Activated CD4-positive, alpha-beta T cell treated with anti-CD3 and anti-CD28 coated beads for 1 hour (primary cell): ENCODE data around the gene DNAJC18.
"Not testable (repeated sequence)": the region's sequence is repeated elsewhere in the genome, so short reads cannot be mapped to it uniquely, and the experiment has no call there.

Source experiments
- DNase-seq: peaks from one replicate; pipeline ENCODE4 v3.0.0-alpha.2; 2020

Gene DNAJC18

DNA sequence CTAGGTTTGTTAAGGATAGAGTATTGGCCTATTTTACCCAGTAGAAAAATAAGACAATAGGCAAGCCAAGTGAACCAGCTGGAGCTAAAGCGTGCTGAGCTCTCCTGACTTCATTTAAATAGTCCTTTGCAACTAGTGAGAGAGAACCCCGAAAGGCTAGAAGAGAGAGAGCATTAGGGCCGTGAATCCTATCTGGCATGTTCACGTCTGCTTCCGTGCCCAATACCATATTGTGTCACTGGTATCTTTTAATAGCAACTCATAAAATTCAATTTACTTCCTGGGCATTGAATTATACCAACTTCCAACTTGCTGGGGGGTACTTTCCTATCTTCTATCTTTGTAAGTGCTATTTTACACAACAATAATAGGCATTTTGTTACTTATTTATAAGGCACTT lies 13.8 kb downstream of the DNAJC18 start:
- no peak for DNase-seq

DNA sequence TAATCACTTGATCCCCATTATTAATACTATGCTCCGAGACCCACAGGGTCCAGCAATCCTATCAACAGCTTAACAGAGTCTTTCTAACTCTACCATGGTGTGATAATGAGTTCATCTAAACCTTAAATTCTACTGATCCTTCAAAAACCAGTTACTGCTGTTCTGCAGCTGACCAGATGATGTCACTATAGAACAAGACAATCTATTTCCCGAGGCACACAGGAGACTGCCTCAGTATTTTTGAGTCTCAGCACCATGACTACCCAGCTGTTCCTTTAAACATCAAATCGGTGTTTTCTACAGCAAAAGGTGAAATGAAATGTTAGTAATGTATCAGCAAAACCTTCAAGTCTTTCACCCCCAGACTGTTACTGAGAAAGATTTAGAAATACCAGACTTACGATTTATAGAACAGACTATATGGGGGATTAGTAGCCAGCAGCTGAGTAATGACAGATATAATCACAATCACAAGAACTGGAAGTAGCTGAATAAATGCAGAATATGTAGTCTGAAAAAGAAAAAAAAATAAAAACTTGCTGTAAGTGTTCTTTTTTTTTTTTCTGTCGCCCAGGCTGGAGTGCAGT lies 16.9 kb downstream of the DNAJC18 start:
- DNase-seq: no peak

DNA sequence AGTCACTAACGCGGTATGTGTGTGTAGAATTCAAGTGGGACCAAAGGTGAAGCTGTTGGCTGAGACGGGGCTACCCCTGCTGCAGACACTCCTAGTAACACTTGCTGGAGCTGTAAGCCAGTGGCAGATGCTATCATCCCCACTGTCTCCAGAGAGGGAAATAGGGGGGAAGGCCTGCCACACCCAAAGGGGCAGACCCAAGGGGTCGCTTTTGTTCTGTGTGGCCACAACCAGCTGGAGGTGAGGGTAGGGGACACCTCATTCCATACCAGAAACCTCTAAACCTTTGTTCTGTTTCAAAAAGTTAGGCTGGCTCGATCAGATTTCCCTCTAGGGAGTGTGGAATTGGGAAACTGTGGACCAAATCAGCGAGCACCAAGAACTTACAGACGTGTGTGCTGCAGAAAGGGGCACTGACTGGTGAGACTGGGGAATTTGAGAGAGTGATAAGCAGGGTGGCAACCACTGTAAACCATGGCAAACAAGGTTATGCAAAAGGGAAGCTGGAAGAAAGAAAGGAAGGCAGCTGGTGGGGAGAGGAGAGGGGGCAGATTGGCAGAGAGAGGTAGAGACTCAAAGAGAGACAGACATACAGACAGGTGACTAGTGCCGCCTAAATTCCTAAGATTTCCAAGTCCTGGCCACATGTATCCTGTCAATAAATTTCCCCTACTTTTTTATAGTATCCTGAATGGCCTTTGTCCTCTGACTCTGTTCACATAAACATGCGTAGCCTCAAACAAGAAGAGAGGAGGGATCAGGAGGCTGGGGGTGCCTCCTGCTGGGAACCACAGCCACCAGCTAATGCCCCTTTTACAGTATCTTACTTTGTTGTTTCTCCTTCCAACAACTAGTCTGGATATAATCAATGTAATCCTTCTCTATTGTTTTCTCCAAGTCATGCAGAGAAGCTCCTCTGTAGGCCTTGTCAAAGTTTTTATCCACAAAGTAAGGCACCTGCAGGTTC lies 19.8 kb downstream of the DNAJC18 start:
- DNase-seq: no peak

DNA sequence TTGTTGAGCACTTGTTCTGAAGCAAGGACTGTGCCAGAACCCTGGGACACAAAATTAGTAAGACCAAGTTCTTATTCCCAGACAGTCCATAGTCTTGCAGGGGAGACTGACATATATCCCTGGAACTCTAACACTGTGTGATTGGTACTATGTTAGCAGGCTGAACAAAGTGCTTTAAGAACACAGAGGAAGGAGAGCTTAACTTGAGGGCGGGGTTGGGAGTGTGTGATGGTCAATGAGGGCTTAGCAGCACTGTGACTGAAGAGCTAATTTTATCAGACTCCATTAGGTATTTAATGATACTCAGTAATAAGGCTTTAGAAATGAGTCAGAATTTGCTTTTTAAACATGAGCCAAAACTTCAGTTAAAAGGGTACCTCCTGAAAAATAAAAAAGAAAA lies 20.5 kb downstream of the DNAJC18 start:
- no peak for DNase-seq

DNA sequence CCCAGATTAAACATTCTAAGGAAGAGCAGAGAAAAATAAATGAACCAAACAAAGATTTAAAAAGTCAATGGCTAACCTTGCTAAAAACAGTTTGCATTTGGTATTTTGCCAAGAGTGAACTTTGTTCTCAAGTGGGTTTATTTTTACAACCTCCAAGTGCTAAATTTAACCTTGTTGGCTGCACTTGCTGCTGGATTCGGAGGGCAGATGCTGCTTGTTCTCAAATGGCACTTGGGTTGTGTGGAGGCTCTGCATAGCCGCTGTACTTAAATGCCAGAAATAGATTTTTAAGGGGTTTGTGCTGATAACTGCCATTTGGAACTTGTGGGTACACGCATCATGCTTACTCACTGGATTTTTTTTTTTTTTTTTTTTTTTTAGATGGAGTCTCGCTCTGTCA lies 22.1 kb downstream of the DNAJC18 start:
- no peak for DNase-seq

DNA sequence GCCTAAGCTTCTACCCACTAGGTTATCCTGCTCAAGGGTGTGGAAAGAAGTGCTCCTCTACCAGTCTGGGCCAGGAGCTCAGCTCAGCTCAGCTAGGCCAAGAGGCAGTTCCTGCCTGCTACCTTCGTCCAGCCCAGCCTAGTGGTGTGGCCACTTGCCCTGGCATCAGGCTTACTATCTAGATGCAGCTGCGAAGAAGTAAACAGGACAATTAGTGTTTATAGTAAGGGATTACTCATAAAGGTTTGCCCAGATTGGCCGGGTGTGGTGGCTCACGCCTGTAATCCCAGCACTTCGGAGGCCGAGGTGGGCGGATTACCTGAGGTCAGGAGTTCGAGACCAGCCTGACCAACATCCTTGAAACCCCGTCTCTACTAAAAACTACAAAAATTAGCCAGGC lies 22.7 kb downstream of the DNAJC18 start:
- no peak for DNase-seq

DNA sequence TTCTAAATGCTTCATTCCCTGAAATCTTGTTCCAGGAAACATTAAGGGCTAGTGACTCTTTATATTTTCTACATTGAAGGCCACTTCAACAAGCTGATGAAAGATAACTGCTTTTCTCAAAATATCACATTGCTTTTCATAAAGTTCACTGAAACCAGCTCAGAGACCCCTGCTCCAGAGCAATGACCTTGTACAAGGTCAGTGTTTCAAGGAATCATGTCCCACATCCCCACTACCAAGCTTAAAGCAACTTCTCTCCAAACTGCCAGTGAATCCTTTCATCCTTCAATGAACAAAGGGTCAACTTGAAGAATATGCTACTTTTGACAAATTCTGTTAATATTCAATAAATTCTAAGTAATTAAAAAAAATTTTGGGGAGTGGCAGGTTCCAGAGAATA lies 23.5 kb downstream of the DNAJC18 start:
- no peak for DNase-seq

DNA sequence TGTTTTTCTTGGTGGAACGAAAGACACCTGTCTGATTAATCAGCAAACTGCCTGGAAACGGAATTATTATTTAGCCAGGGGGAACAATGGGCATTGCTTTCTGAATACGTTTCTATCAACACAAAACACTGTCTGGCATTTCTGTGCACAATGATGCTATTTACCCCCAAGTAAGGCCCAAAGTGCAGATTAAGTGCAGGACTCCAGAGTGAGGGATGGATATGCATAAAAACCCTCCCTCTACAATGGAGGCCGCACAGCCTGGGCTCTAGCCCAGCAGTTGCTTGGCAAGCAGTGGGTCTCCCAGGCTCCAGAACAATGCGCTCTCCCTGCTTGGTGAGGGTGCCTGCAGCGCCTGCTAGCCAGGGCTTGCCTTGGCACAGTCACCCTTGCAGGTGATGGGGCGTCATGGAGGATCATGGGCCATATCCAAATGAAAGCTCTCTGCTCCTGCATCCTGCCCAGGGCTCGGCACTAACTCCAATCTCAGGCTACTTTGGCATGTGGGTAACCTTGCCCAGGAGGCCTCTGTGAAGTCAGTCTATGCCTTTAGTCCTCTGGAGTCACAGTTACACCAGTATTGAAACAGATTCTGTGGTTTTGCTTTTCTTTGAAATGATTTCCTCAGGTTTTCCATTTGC lies 24.0 kb downstream of the DNAJC18 start:
- no peak for DNase-seq

DNA sequence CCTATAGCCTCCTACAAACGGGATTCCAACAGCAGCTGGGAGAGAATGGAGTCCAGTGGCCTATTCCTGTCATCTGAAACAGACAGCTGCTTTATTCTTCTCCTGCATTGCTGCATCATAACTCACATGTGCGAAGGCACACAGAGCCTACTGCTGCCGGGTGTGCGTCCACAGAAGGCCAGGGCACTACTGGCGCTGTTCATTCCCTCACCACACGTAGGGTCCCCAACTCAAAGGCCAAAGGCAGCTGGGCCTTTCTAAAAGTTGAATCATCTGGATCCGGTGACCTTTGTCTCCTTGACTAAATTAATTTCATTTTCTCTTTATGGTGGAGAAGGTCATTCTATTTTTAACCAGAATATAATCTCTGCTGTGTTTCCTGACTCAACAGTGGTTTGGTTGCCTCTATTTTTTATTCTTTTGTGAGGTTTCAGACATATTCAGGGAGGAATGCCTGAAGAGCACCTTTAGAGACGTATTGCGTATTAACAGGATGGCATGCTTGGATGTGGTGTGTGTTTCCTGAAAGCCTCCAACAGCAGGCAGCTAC lies 24.7 kb downstream of the DNAJC18 start:
- DNase-seq: no peak

DNA sequence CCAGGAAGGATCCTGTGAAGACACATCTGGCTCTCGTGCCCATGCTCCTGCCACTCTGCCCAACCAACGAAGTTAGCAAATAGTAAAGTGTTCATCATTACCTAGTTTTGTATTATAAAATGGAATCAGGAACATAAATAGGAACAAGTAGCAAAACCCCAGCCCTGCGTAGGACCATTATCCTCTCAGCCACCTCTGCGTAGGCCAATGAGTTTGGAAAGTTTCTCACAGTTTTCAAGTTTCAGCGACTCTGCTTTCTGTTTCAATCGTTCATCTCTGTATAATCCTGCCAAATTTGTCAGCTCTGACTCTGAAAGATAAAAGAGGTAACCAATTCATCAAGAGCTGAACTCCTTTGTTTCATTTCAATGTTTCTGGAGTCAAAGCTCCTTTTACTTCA lies 25.4 kb downstream of the DNAJC18 start:
- DNase-seq: no peak

DNA sequence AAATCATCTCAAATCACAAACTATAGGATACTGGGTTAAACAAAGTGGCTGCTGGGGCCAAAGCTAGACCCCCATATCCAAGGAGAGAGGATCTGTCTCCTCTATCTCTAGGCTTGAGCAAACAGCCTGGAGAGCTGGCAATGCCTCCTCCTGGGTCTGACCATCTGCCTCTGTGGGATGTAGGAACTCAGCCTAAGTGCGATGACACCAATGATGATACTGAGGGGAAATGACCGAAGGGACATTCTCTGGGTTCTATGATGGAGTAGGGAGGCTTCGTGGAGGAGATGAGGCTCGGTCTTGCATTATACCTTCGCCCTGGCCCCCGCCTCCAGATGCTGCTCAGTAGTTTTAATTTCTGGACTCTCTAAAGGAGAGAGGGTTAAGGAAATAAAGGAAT lies 26.2 kb downstream of the DNAJC18 start:
- DNase-seq: no peak

DNA sequence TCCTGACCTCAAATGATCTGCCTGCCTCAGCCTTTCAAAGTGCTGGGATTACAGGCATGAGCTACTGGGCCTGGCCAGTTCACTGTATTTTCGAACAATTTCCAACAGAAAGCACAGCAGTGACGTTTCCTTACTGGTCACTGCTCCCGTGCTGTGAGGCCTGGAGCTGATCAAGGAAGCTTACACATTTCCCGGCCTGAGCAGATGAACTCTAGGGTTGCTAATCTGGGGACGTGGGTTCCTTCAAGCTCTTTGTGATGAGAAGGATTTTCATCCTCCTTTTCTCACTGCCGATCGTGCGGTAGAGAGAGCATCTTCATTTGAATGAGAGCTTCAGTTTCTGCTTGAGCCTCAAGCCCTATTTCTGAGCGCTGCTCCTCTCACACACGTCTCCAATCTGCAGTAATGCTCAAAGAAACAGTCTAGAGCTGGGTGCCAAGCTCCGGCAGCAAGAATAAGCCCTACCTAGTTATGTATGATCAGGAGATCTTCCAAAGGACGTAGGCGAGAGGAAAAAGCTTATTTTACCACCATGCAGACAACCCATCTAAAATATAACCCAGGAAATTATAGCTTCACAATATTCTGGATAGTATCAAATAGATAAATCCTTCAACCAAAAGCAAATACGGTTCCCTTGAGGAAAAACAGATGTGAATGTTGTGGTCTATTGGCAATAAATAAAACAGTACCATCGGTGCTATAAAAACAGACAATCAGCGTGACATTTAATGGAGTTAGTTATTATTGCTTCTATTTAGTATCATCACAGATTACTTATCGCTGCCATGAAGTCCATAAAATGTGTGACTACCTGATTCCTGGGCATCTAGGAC lies 28.1 kb downstream of the DNAJC18 start:
- DNase-seq: no peak

DNA sequence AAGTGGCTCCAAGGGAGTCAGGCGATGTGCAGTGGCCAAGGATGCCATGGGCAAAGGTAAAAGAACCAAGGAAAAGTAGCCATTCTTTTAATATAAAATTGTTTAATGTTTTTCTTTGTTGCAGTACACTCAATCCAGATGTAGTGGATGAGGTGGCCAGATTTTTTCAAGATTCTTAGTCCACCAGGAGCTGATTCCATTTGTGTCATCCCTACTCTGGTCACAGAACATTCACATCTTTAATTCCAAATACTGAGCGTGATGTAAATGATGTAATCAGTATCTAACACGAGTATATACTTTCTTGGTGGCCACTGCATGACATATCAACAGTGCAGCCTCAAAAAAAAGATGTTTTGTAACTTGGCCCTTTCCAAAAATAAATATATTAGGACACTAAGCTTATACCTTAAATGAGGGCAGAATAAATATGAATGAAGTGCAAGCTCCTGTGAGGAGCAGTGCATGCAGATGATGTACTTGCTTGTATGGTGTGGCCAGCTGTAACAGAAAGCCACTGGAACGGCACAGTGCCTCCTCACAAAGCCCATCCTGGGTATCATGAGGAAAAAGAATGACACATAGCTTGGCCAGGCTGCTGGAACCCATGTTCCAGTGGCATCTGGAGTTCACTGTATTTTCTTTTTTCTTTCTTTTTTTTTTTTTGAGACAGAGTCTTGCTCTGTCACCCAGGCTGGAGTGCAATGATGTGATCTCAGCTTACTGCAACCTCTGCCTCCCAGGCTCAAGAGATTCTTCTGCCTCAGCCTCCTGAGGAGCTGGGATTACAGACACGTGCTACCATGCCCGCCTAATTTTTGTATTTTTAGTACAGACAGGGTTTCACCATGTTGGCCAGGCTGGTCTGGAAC lies 29.0 kb downstream of the DNAJC18 start:
- no peak for DNase-seq

DNA sequence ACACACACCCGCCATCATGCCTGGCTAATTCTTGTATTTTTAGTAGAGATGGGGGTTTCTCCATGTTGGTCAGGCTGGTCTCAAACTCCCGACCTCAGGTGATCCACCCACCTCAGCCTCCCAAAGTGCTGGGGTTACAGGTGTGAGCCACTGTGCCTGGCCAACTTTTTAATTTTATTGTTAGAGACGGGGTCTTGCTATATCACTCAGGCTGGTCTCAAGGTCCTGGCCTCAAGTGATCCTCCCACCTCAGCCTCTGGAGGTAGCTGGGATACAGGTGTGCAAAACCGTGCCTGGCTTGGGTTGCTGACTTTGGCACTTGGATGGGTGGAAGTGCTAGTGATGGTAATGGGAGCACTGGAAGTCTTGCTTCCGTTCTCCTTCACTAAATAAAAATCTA lies 30.2 kb downstream of the DNAJC18 start:
- DNase-seq: not testable (repeated sequence)

DNA sequence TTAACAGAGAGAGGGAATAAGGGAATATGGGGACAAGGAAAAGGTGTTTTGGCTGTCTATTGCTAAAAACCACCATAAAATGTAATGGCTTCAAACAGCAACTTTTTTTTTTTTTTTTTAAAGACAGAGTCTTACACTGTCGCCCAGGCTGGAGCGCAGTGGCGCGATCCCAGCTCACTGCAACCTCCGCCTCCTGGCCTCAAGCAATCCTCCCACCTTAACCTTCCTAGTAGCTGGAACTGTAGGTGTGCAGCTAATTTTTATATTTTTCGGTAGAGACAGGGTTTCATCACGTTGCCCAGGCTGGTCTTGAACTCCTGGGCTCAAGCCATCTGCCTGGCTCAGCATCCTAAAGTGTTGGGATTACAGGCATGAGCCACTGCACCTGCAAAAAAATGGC lies 31.1 kb downstream of the DNAJC18 start:
- no peak for DNase-seq

DNA sequence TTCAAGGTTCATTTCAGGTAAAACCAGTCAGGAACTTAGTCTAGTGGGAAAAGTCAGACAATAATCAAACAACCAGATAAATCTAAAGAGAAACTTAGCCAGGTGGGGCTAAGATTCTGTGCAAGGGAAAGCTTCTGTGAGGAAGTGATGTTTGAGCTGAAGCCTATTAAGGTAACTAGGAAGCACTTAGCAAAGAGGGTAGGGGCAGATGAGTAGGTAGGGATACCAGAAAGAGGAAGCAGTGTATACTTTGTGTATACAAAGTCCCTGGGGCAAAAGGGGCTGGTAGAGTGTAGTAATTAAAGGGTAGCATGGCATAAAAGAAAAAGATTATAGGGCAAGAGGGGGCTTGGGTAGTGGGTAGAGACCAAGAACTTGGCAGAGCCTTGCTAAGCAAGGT lies 31.8 kb downstream of the DNAJC18 start:
- no peak for DNase-seq

DNA sequence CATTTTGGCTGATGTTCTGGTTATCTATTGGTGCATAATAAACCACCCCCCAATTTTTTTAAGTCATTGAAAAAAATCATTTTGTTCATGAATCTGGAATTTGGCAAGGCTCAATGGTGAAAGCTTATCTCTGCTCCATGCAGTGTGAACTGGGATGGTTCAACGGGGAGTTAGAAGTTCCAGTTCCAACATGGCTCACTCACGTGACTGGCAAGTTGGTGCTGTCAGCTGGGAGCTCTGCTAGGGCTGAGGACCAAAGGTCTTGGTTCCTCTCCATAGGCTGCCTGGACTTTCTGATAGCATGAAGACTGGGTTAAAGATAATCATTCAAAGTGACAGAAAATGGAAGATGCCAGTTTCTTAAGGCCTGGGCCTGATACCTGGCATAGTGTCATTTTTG lies 32.4 kb downstream of the DNAJC18 start:
- DNase-seq: no peak

DNA sequence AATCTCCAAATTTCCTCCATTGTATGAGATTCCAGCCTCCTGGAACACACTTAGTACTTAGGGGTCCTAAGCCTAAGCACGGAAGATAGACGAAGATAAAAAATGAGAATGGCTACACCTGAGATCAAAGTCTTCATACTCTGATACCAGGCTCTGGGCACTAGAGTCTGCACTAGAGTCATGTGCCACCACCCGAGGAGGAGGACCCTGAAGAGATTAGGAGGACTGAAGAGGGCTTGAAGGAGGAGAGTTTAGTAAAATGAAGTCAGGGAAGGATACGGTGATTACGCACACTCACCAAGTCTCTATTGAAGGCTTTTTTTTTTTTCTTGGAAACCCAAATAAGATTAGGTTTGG lies 34.9 kb downstream of the DNAJC18 start:
- DNase-seq: no peak

DNA sequence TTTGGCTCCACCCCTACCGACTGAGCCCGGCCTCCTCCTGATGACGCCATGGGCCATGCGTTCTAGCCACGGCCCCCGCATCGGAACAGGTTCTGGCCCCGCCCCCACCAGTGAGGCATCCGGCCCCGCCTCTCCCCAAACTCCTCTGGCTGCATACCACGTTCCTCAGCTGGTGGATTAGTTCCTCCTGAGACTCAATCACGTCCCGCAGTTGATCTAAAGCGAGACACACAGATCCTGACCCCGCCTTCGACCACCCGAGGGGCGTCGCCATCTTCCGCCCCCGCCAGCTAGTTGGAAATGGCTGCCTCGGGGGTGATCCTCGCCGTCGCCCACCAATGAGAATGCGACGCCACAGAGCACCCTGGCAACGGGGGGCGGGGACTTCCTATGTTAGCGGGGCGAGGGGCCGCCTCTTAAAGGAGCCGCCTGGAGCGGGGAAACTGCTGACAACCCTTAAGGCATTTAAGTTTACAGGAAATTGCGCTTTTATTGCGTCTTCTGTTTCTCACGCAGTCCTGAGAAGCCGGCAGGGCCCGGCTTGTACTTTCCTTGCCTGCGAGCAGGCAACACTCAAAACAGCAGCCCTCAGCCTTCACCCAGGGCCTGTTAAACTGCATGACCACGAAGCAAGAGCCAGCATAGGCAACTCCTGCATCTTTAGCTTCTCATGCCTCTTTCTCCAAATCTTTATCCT lies 35.4 kb downstream of the DNAJC18 start, which contains the start of gene SPATA24:
Gene SPATA24, minus strand, starts transcription at position 303 of the 697 bp plus-strand sequence. Its CDS starts 29 bp downstream, at position 274.
- DNase-seq: peak; percentile 97

DNA sequence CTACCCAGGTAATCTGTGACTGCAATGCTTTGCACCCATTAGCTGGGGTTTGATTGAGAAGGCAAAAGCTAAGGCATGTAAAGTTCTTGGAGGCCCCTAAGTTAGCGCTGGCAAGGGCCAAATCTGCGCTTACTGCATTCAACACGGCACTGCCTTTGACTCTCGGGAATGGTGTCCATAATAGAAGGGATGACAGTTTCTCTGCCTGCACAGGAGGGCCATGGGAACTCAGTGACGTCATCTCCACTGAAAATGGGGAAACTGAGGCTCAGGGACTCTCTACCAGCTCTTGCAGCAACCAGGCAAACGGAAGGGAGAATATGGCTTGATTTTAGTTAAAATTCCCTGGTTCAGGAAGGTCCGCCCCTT lies 35.9 kb downstream of the DNAJC18 start:
- DNase-seq: no peak

DNA sequence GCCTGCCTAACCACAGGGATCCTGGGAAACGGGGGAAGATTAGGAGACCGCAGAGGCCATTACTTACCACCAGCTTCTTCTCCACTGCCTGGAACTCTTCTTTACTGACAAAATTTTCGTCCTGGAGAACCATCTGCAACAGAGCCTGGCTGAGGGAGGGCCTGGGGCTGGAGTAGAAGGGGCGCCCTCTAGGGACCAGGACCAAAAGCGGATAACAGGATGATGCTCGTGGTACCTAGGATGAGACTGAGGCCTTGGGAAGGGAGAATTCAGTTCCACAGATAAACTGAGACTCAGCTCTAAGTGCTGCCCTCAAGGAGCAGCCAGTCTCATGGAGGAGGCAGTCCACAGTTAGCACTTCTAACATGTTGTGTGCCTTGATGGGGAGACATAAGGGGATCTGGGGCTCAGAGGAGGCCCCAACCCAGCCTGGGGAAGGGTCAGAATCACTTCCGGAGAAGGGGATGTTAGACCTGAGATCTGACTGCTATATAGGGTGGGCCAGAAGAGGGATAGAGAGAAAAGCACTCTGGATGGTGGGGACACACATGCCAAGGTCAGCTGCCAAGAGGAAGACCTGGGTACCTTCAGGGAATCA lies 36.7 kb downstream of the DNAJC18 start:
- no peak for DNase-seq
